Tibial nerve (tissue), 4 donors: ENCODE data around the gene TAF11L13. TPM values are rescaled to one million over a fixed set of nuclear protein-coding genes. Genes with fewer than 3 reads are reported as not detected.

ENCODE experiments used
- DNase-seq, 2 donors: peaks; one replicate each; pipeline ENCODE4 v3.0.0-alpha.2; 2019; ENCODE audit warnings: low spot score in 2 of 2
- H3K27ac ChIP-seq, 4 donors: fragments of 200-600 bp; sonication (generic) in 3 of 4; one replicate each; pipeline ENCODE4 v1.5.1; 2017 to 2019; ENCODE audit warnings: mild to moderate bottlenecking in 1 of 4
- H3K27me3 ChIP-seq, 2 donors: fragments of 200-600 bp; sonication (generic) in 1 of 2; one replicate each; pipeline versions ENCODE4 v1.5.1 to v1.6.0; 2017 to 2019
- H3K36me3 ChIP-seq, 3 donors: fragments of 200-600 bp; sonication (generic); one replicate each; pipeline ENCODE4 v1.5.1; 2018 to 2019
- H3K4me1 ChIP-seq, 4 donors: fragments of 200-600 bp; sonication (generic) in 3 of 4; one replicate each; pipeline ENCODE4 v1.5.1; 2017 to 2019
- H3K4me3 ChIP-seq, 4 donors: fragments of 200-600 bp; sonication (generic) in 3 of 4; one replicate each; pipeline ENCODE4 v1.5.1; 2017 to 2019; ENCODE audit warnings: mild to moderate bottlenecking in 1 of 4, moderate library complexity in 1 of 4
- H3K9me3 ChIP-seq, 4 donors: fragments of 200-600 bp; sonication (generic) in 3 of 4; one replicate each; pipeline ENCODE4 v1.5.1; 2017 to 2019
- EP300 ChIP-seq, 2 donors: sonication (generic); formaldehyde crosslinking; IDR thresholded peaks; one replicate each; pipeline ENCODE4 v1.6.1; 2017; ENCODE audit warnings: antibody characterized with exemption in 2 of 2, mild to moderate bottlenecking in 1 of 2
- POLR2A ChIP-seq, 2 donors: fragments of 450-650 bp; IDR thresholded peaks; one replicate each; pipeline ENCODE4 v1.6.1; 2017; ENCODE audit warnings: antibody characterized with exemption in 2 of 2, mild to moderate bottlenecking in 2 of 2, moderate library complexity in 2 of 2
- WGBS, 2 donors: methylation state at CpG; one replicate each; pipeline ENCODE4 v1.1.5; 2018; 5-methylcytosine and 5-hydroxymethylcytosine counted together
- small RNA-seq: library from RNA; depleted of rRNA; stranded (forward); fragments of <200 nt; gene quantifications from one replicate; pipeline ENCODE3, GENCODE V24; 2016
- total RNA-seq, 4 donors: library from RNA; depleted of rRNA; stranded (reverse); fragments of >200 nt; gene quantifications; one replicate each; pipeline ENCODE4 v1.1.0, GENCODE V29; 2016
- TF ChIP-seq, protein P1 (sequence below), 5 experiments: fragments of 200-600 bp in 3 of 5; fragments of 450-650 bp in 2 of 5; sonication (generic) in 3 of 5; IDR thresholded peaks; one replicate each; pipeline ENCODE4 v1.5.1; 2016 to 2019; ENCODE audit warnings: antibody characterized with exemption in 5 of 5, mild to moderate bottlenecking in 3 of 5, moderate library complexity in 2 of 5

TAF11L13 gene
- total RNA-seq, 4 donors from 2014 or later = not detected

DNA sequence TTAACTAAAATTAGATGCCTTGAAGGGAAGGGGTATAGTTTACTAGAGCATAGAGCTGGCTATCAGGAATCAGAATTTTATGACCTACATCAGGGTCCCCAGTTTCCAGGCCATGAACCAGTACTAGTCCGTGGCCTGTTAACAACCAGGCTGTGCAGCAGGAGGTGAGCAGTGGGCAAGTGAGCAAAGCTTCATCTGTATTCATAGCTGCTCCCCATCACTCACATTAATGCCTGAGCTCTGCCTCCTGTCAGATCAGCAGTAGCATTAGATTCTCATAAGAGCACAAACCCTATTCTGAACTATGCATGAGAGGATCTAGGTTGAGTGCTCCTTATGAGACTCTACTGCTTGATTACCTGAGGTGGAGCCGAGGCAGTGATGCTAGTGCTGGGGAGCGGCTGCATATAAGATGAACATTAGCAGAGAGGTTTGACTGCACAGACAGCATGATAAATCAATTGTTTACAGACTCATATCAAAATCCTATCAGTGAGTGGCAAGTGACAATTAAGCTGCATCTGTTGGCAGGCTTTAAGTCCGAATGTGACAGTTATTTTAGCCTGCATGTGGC lies 47.0 kb downstream of the TAF11L13 start:
- DNase-seq = no peak
- Histone ChIP-seq H3K27me3 (no peaks in the 10 kb centered on the region), H3K4me3 (no peak overlapping the region), H3K4me1 (no peaks in the 10 kb centered on the region), H3K36me3 (no peaks in the 10 kb centered on the region), H3K27ac (no peak overlapping the region), H3K9me3 (no peaks in the 10 kb centered on the region)
- TF ChIP-seq POLR2A (IDR thresholded peaks at IDR 0.05) (no peak), EP300 (IDR thresholded peaks at IDR 0.05) (no peak)
- TF ChIP-seq, protein P1, sequence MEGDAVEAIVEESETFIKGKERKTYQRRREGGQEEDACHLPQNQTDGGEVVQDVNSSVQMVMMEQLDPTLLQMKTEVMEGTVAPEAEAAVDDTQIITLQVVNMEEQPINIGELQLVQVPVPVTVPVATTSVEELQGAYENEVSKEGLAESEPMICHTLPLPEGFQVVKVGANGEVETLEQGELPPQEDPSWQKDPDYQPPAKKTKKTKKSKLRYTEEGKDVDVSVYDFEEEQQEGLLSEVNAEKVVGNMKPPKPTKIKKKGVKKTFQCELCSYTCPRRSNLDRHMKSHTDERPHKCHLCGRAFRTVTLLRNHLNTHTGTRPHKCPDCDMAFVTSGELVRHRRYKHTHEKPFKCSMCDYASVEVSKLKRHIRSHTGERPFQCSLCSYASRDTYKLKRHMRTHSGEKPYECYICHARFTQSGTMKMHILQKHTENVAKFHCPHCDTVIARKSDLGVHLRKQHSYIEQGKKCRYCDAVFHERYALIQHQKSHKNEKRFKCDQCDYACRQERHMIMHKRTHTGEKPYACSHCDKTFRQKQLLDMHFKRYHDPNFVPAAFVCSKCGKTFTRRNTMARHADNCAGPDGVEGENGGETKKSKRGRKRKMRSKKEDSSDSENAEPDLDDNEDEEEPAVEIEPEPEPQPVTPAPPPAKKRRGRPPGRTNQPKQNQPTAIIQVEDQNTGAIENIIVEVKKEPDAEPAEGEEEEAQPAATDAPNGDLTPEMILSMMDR (IDR thresholded peaks at IDR 0.05) = no peak
- WGBS, 2 donors = 79 to 87% methylated on average over 4 of the region's 4 CpGs

DNA sequence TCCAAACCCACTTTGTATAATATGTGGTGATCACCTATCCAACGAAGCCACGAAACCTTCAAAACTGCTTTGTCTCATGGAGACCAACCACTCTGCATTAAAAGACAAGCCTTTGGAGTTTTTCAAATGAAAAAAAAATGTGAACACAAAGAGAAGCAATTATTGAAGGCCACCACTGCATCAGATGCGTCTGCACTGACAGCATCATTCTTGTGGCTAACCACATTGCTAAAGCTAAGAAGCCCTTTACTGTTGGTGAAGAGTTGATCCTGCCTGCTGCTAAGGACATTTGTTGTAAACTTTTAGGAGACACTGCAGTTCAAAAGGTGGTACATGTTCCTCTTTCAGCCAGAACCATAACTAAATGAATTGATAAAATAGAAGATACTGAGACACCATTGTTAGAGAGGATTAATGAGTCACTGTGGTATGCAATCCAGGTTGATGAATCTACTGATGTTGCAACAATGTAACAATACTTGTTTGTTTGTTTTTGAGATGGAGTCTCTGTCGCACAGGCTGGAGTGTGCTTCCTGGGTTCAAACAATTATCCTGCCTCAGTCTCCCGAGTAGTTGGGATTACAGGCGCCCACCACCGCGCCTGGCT lies 47.8 kb downstream of the TAF11L13 start:
- no peaks in the 10 kb centered on the region for H3K4me1 ChIP-seq
- TF ChIP-seq, protein P1 (IDR thresholded peaks at IDR 0.05) = no peak
- no peak overlapping the region for H3K27ac ChIP-seq
- H3K27me3 ChIP-seq = no peaks in the 10 kb centered on the region
- 85 to 87% methylated on average over 8 of the region's 8 CpGs for WGBS, 2 donors
- no peaks in the 10 kb centered on the region for H3K36me3 ChIP-seq
- no peak overlapping the region for H3K4me3 ChIP-seq
- H3K9me3 ChIP-seq = no peaks in the 10 kb centered on the region
- no peak for DNase-seq

DNA sequence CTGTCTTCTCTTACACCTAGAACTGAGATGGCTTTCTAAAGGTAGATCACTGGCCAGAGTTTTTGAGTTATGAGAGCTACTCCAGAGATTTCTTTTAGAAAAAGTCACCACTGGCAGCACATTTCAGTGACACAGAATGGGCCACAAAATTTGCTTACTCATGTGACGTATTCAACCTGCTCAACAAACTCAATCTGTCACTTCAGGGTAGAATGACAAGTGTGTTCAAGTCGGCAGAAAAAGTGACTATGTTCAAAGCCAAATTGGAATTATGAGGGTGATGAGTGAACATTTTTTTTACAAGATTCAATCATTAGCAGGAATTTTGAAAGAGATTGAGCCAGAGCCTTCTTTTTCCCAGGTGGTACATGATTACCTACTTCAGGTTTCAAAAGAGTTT lies 48.8 kb downstream of the TAF11L13 start:
- Histone ChIP-seq H3K4me1 (no peaks in the 10 kb centered on the region), H3K9me3 (no peaks in the 10 kb centered on the region), H3K27me3 (no peaks in the 10 kb centered on the region), H3K4me3 (no peak overlapping the region), H3K27ac (no peak overlapping the region), H3K36me3 (no peaks in the 10 kb centered on the region)
- no peak for DNase-seq
- TF ChIP-seq, protein P1 (IDR thresholded peaks at IDR 0.05) = no peak
- TF ChIP-seq POLR2A (IDR thresholded peaks at IDR 0.05) = no peak
- no peak for TF ChIP-seq EP300 (IDR thresholded peaks at IDR 0.05)
- 88% methylated on average over 2 of the region's 2 CpGs for WGBS, 2 donors

Small RNA genes within 50 kb of the gene (small RNA-seq; reads per million reads assigned to genes)
- gene AC233724.1 (not detected), gene AC233724.12 (not detected), gene AC233724.2 (not detected), gene AC233724.3 (not detected), gene AC233724.4 (not detected), gene AC233724.6 (not detected), gene AC233724.7 (not detected)

Other genes with a start within 250 kb of the TAF11L13 start
- not detected for gene TAF11L2, start 133.9 kb upstream of the TAF11L13 start, total RNA-seq
- not detected for gene TAF11L3, start 113.7 kb upstream of the TAF11L13 start, total RNA-seq
- gene TAF11L4, start 110.3 kb upstream of the TAF11L13 start, total RNA-seq = not detected
- not detected for gene TAF11L5, start 106.9 kb upstream of the TAF11L13 start, total RNA-seq
- not detected for gene TAF11L6, start 103.4 kb upstream of the TAF11L13 start, total RNA-seq
- not detected for gene TAF11L7, start 46.3 kb upstream of the TAF11L13 start, total RNA-seq
- not detected for gene TAF11L8, start 41.1 kb upstream of the TAF11L13 start, total RNA-seq
- gene TAF11L9, start 37.7 kb upstream of the TAF11L13 start, total RNA-seq = not detected
- not detected for gene TAF11L10, start 34.3 kb upstream of the TAF11L13 start, total RNA-seq
- gene TAF11L11, start 27.9 kb upstream of the TAF11L13 start, total RNA-seq = not detected
- not detected for gene TAF11L12, start 21.7 kb upstream of the TAF11L13 start, total RNA-seq
- gene TAF11L14, start 2.4 kb downstream of the TAF11L13 start, total RNA-seq = not detected